ENCODE data around the gene ACADM. TPM values are rescaled to one million over a fixed set of nuclear protein-coding genes. Genes with fewer than 3 reads are reported as not detected.
A peak's percentile ranks its signal among the peaks of the same experiment; 100 is the strongest.

Gene ACADM
- total RNA-seq, 1 experiment from 2014 or later, result 48.7 TPM

DNA sequence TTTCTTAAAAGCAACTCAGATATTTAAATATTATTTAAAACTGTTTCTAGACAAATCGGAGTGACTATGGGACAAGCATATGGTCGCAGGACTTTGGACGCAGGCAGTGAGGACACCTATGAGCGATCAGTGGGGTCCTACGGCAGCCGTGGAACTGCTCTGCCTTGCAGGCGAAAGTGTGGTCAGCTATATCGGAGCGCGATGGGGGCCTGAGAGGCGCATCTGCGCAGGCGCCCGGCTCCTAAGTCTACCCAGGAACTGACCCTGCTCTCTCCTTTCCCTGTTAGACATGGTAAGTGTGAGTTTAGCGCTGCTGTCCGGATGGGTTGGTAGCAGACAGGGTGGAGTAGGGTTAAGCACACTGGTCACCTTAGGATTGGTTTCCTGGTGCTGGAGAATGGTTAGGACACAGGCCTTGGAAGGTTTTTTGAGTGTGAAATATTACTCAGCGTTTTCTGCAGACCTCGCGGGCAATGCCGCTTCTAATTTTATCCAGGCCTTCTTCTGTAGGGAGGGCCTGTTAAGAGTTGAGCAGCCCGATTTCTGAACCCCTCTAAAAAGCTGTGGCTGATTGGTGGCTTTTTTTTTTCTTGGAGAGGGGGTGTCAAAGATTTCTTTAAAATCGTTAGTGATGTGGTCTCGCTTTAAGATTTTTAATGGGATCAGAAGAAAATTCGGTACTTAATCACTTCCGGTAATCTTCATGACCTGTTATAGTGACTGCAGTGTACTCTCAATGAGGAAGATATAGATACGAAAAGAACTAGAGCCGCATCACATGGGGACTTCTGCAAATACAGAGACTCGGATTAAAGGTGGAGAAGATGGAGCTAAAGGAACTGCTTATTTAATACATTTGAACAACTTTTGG, 61.7 kb downstream of the ACADM start, which contains the start of gene RABGGTB (continued):
- TF ChIP-seq, protein P1, sequence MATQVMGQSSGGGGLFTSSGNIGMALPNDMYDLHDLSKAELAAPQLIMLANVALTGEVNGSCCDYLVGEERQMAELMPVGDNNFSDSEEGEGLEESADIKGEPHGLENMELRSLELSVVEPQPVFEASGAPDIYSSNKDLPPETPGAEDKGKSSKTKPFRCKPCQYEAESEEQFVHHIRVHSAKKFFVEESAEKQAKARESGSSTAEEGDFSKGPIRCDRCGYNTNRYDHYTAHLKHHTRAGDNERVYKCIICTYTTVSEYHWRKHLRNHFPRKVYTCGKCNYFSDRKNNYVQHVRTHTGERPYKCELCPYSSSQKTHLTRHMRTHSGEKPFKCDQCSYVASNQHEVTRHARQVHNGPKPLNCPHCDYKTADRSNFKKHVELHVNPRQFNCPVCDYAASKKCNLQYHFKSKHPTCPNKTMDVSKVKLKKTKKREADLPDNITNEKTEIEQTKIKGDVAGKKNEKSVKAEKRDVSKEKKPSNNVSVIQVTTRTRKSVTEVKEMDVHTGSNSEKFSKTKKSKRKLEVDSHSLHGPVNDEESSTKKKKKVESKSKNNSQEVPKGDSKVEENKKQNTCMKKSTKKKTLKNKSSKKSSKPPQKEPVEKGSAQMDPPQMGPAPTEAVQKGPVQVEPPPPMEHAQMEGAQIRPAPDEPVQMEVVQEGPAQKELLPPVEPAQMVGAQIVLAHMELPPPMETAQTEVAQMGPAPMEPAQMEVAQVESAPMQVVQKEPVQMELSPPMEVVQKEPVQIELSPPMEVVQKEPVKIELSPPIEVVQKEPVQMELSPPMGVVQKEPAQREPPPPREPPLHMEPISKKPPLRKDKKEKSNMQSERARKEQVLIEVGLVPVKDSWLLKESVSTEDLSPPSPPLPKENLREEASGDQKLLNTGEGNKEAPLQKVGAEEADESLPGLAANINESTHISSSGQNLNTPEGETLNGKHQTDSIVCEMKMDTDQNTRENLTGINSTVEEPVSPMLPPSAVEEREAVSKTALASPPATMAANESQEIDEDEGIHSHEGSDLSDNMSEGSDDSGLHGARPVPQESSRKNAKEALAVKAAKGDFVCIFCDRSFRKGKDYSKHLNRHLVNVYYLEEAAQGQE (IDR thresholded peaks at IDR 0.05; ENCODE audit: low read depth), result no peak
- TF ChIP-seq EZH2phosphoT487 (IDR thresholded peaks at IDR 0.05; ENCODE audit: borderline replicate concordance), result no peak
- TF ChIP-seq JUND (IDR thresholded peaks at IDR 0.05), result 0 out of 2 replicates have a peak, but pooled peaks have one; percentile 18
- peak; percentile 100 for TF ChIP-seq POLR2AphosphoS5 (IDR thresholded peaks at IDR 0.05; ENCODE audit: low read depth, low read length)
- peak; percentile 72 for TF ChIP-seq YY1 (IDR thresholded peaks at IDR 0.05; ENCODE audit: extremely low read depth, insufficient replicate concordance, low read depth, low read length)
- TF ChIP-seq ZNF274 (IDR thresholded peaks at IDR 0.05; ENCODE audit: low read depth, low read length), result no peak
- TF ChIP-seq EGR1 (IDR thresholded peaks at IDR 0.05; ENCODE audit: low read depth), result no peak; the same call in 1 of the 2 replicates
- TF ChIP-seq, protein P2, sequence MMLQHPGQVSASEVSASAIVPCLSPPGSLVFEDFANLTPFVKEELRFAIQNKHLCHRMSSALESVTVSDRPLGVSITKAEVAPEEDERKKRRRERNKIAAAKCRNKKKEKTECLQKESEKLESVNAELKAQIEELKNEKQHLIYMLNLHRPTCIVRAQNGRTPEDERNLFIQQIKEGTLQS (IDR thresholded peaks at IDR 0.05), result no peak
- peak; percentile 61; the same call in 1 of the 2 replicates for TF ChIP-seq SP1 (IDR thresholded peaks at IDR 0.05; ENCODE audit: low read depth)
- TF ChIP-seq POLR2A (IDR thresholded peaks at IDR 0.05; ENCODE audit: borderline replicate concordance, extremely low read depth, insufficient read depth, insufficient read length), result peak; percentile 97
- no peak; the same call in 1 of the 2 replicates for TF ChIP-seq CBX3 (IDR thresholded peaks at IDR 0.05; ENCODE audit: low read depth)
- TF ChIP-seq TCF7L2 (IDR thresholded peaks at IDR 0.05; ENCODE audit: borderline replicate concordance, extremely low read depth, insufficient read depth, insufficient read length), result no peak
- TF ChIP-seq FOSL1 (IDR thresholded peaks at IDR 0.05; ENCODE audit: low read depth), result no peak
- peak; percentile 64 for TF ChIP-seq ZFX (IDR thresholded peaks at IDR 0.05)

All from HCT116 (cell line).